ENCODE data around the gene TBX21. TPM values are rescaled to one million over a fixed set of nuclear protein-coding genes. Genes with fewer than 3 reads are reported as not detected.

The TBX21 gene
- total and polyA plus RNA-seq, 4 donors = 0.53 to 2.0 (median 0.80) TPM

DNA sequence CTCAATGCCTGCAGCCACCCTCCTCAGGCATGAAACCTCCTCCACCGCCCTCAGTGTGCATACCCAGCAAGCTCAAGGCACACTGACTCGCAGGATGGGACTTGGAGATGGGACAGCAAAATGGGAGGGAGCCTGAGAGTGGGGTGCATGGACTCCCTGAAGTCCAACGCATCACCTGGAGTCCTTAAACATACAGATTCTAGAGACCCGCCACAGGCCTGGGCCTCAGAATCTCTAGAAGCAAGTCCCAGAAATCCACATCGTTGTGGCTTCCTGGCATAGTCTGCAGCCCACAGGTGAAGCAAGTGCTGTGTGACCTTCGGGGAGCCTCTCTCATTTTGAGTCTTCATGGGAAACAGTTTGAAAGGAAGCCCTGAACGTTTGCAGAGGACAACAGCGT lies 3.6 kb upstream of the TBX21 start:
- ATAC-seq (ENCODE audit: insufficient read depth, low FRiP score) (no peak), DNase-seq (no peak)
- Histone ChIP-seq H3K36me3 (ENCODE audit: control insufficient read depth in 4 of 4, insufficient read depth in 4 of 4, low read length in 4 of 4) (no peaks in the 10 kb centered on the region), H3K4me3 (no peak overlapping the region), H3K9me3 (ENCODE audit: control insufficient read depth in 4 of 4, insufficient read depth in 3 of 4, low read length in 3 of 4) (no peaks in the 10 kb centered on the region), H3K27ac (ENCODE audit: low read depth in 1 of 2, low read length in 1 of 2) (no peak overlapping the region), H3K4me1 (ENCODE audit: control insufficient read depth in 5 of 5, insufficient read depth in 5 of 5, low read length in 5 of 5) (no peaks in the 10 kb centered on the region), H3K9ac (ENCODE audit: insufficient read depth in 1 of 2, low read length in 2 of 2) (no peak overlapping the region), H3K27me3 (ENCODE audit: control insufficient read depth in 3 of 3, insufficient read depth in 3 of 3, low read length in 2 of 3) (peaks cover 0 to 37% (median 28%) of the 10 kb centered on the region in 3 donors)
- WGBS, 2 donors = 72 to 82% methylated on average over 8 of the region's 8 CpGs
- TF ChIP-seq, protein P1, sequence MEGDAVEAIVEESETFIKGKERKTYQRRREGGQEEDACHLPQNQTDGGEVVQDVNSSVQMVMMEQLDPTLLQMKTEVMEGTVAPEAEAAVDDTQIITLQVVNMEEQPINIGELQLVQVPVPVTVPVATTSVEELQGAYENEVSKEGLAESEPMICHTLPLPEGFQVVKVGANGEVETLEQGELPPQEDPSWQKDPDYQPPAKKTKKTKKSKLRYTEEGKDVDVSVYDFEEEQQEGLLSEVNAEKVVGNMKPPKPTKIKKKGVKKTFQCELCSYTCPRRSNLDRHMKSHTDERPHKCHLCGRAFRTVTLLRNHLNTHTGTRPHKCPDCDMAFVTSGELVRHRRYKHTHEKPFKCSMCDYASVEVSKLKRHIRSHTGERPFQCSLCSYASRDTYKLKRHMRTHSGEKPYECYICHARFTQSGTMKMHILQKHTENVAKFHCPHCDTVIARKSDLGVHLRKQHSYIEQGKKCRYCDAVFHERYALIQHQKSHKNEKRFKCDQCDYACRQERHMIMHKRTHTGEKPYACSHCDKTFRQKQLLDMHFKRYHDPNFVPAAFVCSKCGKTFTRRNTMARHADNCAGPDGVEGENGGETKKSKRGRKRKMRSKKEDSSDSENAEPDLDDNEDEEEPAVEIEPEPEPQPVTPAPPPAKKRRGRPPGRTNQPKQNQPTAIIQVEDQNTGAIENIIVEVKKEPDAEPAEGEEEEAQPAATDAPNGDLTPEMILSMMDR (IDR thresholded peaks at IDR 0.05; ENCODE audit: control extremely low read depth, extremely low read depth) = no peak

DNA sequence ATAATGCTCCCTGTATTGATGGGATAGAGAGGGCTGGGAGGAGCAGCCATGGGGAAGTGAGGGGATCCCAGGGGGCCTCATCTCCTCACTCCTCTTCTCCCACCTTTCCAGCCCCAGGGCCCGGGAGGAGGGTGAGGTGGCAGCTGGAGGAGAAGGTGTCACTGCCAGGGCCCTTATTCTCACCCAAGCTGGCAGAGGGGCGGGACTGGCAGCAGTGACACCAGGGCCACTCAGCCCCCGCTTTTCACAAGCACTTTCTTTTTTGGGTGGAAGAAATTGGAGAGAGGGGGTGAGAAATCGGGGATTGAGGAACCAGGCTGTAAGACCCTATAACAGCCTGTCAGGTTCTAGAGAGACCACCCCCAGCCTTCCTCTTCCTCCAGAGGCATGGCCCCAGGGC lies 2.4 kb upstream of the TBX21 start:
- no peak for DNase-seq
- H3K9me3 ChIP-seq (ENCODE audit: control insufficient read depth in 4 of 4, insufficient read depth in 3 of 4, low read length in 3 of 4) = no peaks in the 10 kb centered on the region
- WGBS, 2 donors = 84 to 91% methylated on average over 3 to 4 of the region's 4 CpGs
- no peak overlapping the region for H3K27ac ChIP-seq (ENCODE audit: low read depth in 1 of 2, low read length in 1 of 2)
- H3K27me3 ChIP-seq (ENCODE audit: control insufficient read depth in 3 of 3, insufficient read depth in 3 of 3, low read length in 2 of 3) = peaks cover 0 to 41% (median 37%) of the 10 kb centered on the region in 3 donors
- TF ChIP-seq, protein P1 (IDR thresholded peaks at IDR 0.05; ENCODE audit: control extremely low read depth, extremely low read depth) = no peak
- H3K36me3 ChIP-seq (ENCODE audit: control insufficient read depth in 4 of 4, insufficient read depth in 4 of 4, low read length in 4 of 4) = no peaks in the 10 kb centered on the region
- no peak for ATAC-seq (ENCODE audit: insufficient read depth, low FRiP score)
- H3K4me1 ChIP-seq (ENCODE audit: control insufficient read depth in 5 of 5, insufficient read depth in 5 of 5, low read length in 5 of 5) = no peaks in the 10 kb centered on the region
- no peak overlapping the region for H3K4me3 ChIP-seq
- H3K9ac ChIP-seq (ENCODE audit: insufficient read depth in 1 of 2, low read length in 2 of 2) = no peak overlapping the region

DNA sequence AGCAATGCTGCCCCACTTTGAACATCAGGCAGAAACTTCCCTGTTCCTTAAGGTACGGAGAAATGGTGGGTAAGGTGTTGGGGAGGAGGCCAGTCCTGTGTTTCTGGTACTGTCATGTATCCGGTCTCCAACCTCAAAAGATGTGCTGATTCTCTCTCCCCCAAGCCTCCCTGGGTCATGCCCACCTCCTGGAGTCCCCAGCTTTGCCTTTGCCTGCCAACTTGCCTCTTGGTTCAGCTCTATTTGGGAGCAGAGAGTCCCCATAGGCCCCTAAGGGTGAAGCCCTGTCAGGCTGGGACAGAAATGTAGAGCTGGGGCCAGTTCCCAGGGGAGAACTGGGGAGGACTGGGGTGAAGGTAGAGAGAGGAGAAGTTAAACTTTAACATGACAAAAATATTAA lies 1.6 kb upstream of the TBX21 start:
- H3K4me1 ChIP-seq (ENCODE audit: control insufficient read depth in 5 of 5, insufficient read depth in 5 of 5, low read length in 5 of 5) = no peaks in the 10 kb centered on the region
- H3K9me3 ChIP-seq (ENCODE audit: control insufficient read depth in 4 of 4, insufficient read depth in 3 of 4, low read length in 3 of 4) = no peaks in the 10 kb centered on the region
- no peaks in the 10 kb centered on the region for H3K36me3 ChIP-seq (ENCODE audit: control insufficient read depth in 4 of 4, insufficient read depth in 4 of 4, low read length in 4 of 4)
- TF ChIP-seq, protein P1 (IDR thresholded peaks at IDR 0.05; ENCODE audit: control extremely low read depth, extremely low read depth) = no peak
- ATAC-seq (ENCODE audit: insufficient read depth, low FRiP score) (no peak), DNase-seq (no peak)
- 80 to 87% methylated on average over 2 of the region's 2 CpGs for whole genome bisulfite sequencing, 2 donors
- no peak overlapping the region for H3K27ac ChIP-seq (ENCODE audit: low read depth in 1 of 2, low read length in 1 of 2)
- H3K9ac ChIP-seq (ENCODE audit: insufficient read depth in 1 of 2, low read length in 2 of 2) = no peak overlapping the region
- H3K4me3 ChIP-seq = no peak overlapping the region
- peaks cover 0 to 41% (median 37%) of the 10 kb centered on the region in 3 donors for H3K27me3 ChIP-seq (ENCODE audit: control insufficient read depth in 3 of 3, insufficient read depth in 3 of 3, low read length in 2 of 3)

DNA sequence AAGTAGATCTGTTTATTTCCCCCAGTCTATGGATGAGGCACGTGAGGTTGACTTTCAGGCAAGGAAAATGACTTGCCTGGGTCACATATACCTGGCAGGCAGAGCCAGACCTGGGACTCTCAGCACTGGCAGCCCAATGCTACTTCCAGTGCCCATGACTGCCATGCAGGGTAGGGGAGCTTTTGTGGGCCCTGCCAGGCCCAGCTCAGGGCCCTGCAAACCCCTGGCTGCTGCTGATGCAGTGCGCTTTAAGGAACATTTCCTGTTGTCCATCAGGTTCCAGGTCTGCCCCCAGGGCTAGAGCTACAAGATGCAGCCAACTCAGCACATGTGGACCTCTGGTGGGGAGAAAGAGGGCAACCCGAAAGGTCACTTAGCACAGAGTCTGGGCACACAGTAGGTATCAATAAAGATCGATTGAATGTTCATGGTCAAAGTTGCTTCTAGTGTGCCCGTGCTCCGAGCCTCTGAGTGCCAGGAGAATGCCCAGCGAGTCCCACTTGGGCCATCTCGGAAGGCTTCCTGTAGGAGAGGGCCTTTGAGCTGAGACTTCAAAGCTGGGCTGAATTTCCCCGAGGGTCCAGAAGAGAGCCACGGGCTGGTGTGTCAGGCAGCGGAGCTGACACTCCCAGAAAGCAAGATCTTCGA lies 513 bp upstream of the TBX21 start:
- Histone ChIP-seq H3K27me3 (ENCODE audit: control insufficient read depth in 3 of 3, insufficient read depth in 3 of 3, low read length in 2 of 3) (peaks cover 0 to 47% (median 37%) of the 10 kb centered on the region in 3 donors), H3K9me3 (ENCODE audit: control insufficient read depth in 4 of 4, insufficient read depth in 3 of 4, low read length in 3 of 4) (peaks cover 0 to 2% (median 0%) of the 10 kb centered on the region in 4 donors), H3K27ac (ENCODE audit: low read depth in 1 of 2, low read length in 1 of 2) (no peak overlapping the region), H3K4me3 (no peak overlapping the region), H3K36me3 (ENCODE audit: control insufficient read depth in 4 of 4, insufficient read depth in 4 of 4, low read length in 4 of 4) (no peaks in the 10 kb centered on the region), H3K9ac (ENCODE audit: insufficient read depth in 1 of 2, low read length in 2 of 2) (no peak overlapping the region), H3K4me1 (ENCODE audit: control insufficient read depth in 5 of 5, insufficient read depth in 5 of 5, low read length in 5 of 5) (no peaks in the 10 kb centered on the region)
- ATAC-seq (ENCODE audit: insufficient read depth, low FRiP score) (no peak), DNase-seq (no peak)
- 43 to 51% methylated on average over 12 of the region's 12 CpGs for WGBS, 2 donors
- TF ChIP-seq, protein P1 (IDR thresholded peaks at IDR 0.05; ENCODE audit: control extremely low read depth, extremely low read depth) = no peak
